ENCODE data around the gene GNAS.

DNA sequence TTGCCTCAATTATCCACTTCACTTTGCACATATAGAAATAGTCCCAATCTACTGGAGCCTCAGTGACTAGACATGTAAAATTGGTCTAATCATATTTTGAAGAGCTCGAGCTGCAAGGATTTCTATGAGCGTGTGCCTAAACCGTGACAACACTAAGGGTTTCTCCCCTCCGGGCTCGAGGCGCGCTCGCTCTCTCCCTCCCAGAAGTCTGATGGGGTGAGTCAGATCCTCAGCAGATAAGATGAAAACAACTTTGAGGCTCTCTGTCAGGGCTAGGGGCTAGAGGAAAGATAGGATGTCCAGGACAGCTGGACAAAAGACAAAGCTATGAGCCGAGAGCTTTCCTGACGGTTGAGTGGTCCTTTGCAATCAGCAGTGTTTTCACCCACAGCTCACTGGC is 18.6 kb upstream of the GNAS start:
- TF ChIP-seq, protein P1, sequence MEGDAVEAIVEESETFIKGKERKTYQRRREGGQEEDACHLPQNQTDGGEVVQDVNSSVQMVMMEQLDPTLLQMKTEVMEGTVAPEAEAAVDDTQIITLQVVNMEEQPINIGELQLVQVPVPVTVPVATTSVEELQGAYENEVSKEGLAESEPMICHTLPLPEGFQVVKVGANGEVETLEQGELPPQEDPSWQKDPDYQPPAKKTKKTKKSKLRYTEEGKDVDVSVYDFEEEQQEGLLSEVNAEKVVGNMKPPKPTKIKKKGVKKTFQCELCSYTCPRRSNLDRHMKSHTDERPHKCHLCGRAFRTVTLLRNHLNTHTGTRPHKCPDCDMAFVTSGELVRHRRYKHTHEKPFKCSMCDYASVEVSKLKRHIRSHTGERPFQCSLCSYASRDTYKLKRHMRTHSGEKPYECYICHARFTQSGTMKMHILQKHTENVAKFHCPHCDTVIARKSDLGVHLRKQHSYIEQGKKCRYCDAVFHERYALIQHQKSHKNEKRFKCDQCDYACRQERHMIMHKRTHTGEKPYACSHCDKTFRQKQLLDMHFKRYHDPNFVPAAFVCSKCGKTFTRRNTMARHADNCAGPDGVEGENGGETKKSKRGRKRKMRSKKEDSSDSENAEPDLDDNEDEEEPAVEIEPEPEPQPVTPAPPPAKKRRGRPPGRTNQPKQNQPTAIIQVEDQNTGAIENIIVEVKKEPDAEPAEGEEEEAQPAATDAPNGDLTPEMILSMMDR (IDR thresholded peaks at IDR 0.05) = no peak
- TF ChIP-seq POLR2A (IDR thresholded peaks at IDR 0.05) = no peak

Measured in right lobe of liver (tissue), 4 donors.